ENCODE measurements around the gene UBE2N. TPM values are rescaled to one million over a fixed set of nuclear protein-coding genes. Genes with fewer than 3 reads are reported as not detected.

Gene UBE2N
- total and polyA plus RNA-seq, 4 donors: 112 to 234 (median 186) TPM

- Histone ChIP-seq H3K9me3 (ENCODE audit: control insufficient read depth, insufficient read depth, low read length) (no peaks in the 10 kb centered on the region), H3K36me3 (ENCODE audit: control insufficient read depth, insufficient read depth, low read length) (no peaks in the 10 kb centered on the region), H3K27me3 (ENCODE audit: control insufficient read depth, insufficient read depth, low read length) (no peaks in the 10 kb centered on the region), H3K4me1 (ENCODE audit: control insufficient read depth, insufficient read depth, low read length) (no peaks in the 10 kb centered on the region), H3K4me3 (ENCODE audit: low read depth, low read length) (no peak overlapping the region), H3K27ac (ENCODE audit: low read depth, low read length) (no peak overlapping the region)
- no peak for DNase-seq (ENCODE audit: low read depth in 4 of 6, low spot score in 6 of 6)
- WGBS (ENCODE audit: insufficient coverage): 82% methylated on average over 5 of the region's 5 CpGs
These were observed 7.0 kb upstream of the UBE2N start for GRCh38 chr12:93448796-93449195.

- no peaks in the 10 kb centered on the region for H3K36me3 ChIP-seq (ENCODE audit: control insufficient read depth, insufficient read depth, low read length)
- no peaks in the 10 kb centered on the region for H3K4me1 ChIP-seq (ENCODE audit: control insufficient read depth, insufficient read depth, low read length)
- no peaks in the 10 kb centered on the region for H3K9me3 ChIP-seq (ENCODE audit: control insufficient read depth, insufficient read depth, low read length)
- H3K27ac ChIP-seq (ENCODE audit: low read depth, low read length): no peak overlapping the region
- H3K27me3 ChIP-seq (ENCODE audit: control insufficient read depth, insufficient read depth, low read length): no peaks in the 10 kb centered on the region
- no peak for DNase-seq (ENCODE audit: low read depth in 4 of 6, low spot score in 6 of 6)
- WGBS (ENCODE audit: insufficient coverage): 78% methylated on average over 4 of the region's 4 CpGs
- H3K4me3 ChIP-seq (ENCODE audit: low read depth, low read length): no peak overlapping the region
These were observed 6.0 kb upstream of the UBE2N start for GRCh38 chr12:93447555-93448290.

- H3K4me3 ChIP-seq (ENCODE audit: low read depth, low read length): no peak overlapping the region
- H3K27ac ChIP-seq (ENCODE audit: low read depth, low read length): no peak overlapping the region
- H3K27me3 ChIP-seq (ENCODE audit: control insufficient read depth, insufficient read depth, low read length): no peaks in the 10 kb centered on the region
- 97% methylated on average over 2 of the region's 4 CpGs for WGBS (ENCODE audit: insufficient coverage)
- DNase-seq (ENCODE audit: low read depth in 4 of 6, low spot score in 6 of 6): no peak
- H3K36me3 ChIP-seq (ENCODE audit: control insufficient read depth, insufficient read depth, low read length): no peaks in the 10 kb centered on the region
- H3K9me3 ChIP-seq (ENCODE audit: control insufficient read depth, insufficient read depth, low read length): no peaks in the 10 kb centered on the region
- peaks cover 4% of the 10 kb centered on the region for H3K4me1 ChIP-seq (ENCODE audit: control insufficient read depth, insufficient read depth, low read length)
These were observed 1.8 kb upstream of the UBE2N start for GRCh38 chr12:93443576-93443975.

GRCh38 chr12:93442411-93443340 is 929 bp upstream of the UBE2N start:
- no peak for DNase-seq (ENCODE audit: low read depth in 4 of 6, low spot score in 6 of 6)
- WGBS (ENCODE audit: insufficient coverage): 0% methylated on average over 8 of the region's 19 CpGs
- Histone ChIP-seq H3K27ac (ENCODE audit: low read depth, low read length) (peak overlapping the region; percentile 95), H3K4me3 (ENCODE audit: low read depth, low read length) (peak overlapping the region; percentile 71), H3K36me3 (ENCODE audit: control insufficient read depth, insufficient read depth, low read length) (no peaks in the 10 kb centered on the region), H3K27me3 (ENCODE audit: control insufficient read depth, insufficient read depth, low read length) (no peaks in the 10 kb centered on the region), H3K4me1 (ENCODE audit: control insufficient read depth, insufficient read depth, low read length) (peaks cover 4% of the 10 kb centered on the region), H3K9me3 (ENCODE audit: control insufficient read depth, insufficient read depth, low read length) (no peaks in the 10 kb centered on the region)

- H3K27ac ChIP-seq (ENCODE audit: low read depth, low read length): peak overlapping the region; percentile 95
- no peaks in the 10 kb centered on the region for H3K9me3 ChIP-seq (ENCODE audit: control insufficient read depth, insufficient read depth, low read length)
- no peaks in the 10 kb centered on the region for H3K27me3 ChIP-seq (ENCODE audit: control insufficient read depth, insufficient read depth, low read length)
- H3K36me3 ChIP-seq (ENCODE audit: control insufficient read depth, insufficient read depth, low read length): no peaks in the 10 kb centered on the region
- 0% methylated on average over 55 of the region's 55 CpGs for WGBS (ENCODE audit: insufficient coverage)
- H3K4me3 ChIP-seq (ENCODE audit: low read depth, low read length): peak overlapping the region; percentile 71
- H3K4me1 ChIP-seq (ENCODE audit: control insufficient read depth, insufficient read depth, low read length): peaks cover 4% of the 10 kb centered on the region
- DNase-seq (ENCODE audit: low read depth in 4 of 6, low spot score in 6 of 6): peak in 2 of 6 donors; percentile 17 to 39
These were observed 598 bp downstream of the UBE2N start for GRCh38 chr12:93441081-93441616.

- Histone ChIP-seq H3K4me1 (ENCODE audit: control insufficient read depth, insufficient read depth, low read length) (peaks cover 4% of the 10 kb centered on the region), H3K27me3 (ENCODE audit: control insufficient read depth, insufficient read depth, low read length) (no peaks in the 10 kb centered on the region), H3K4me3 (ENCODE audit: low read depth, low read length) (peak overlapping the region; percentile 71), H3K36me3 (ENCODE audit: control insufficient read depth, insufficient read depth, low read length) (no peaks in the 10 kb centered on the region), H3K9me3 (ENCODE audit: control insufficient read depth, insufficient read depth, low read length) (no peaks in the 10 kb centered on the region), H3K27ac (ENCODE audit: low read depth, low read length) (no peak overlapping the region)
- no peak for DNase-seq (ENCODE audit: low read depth in 4 of 6, low spot score in 6 of 6)
- WGBS (ENCODE audit: insufficient coverage): 38% methylated on average over 5 of the region's 12 CpGs
These were observed 1.5 kb downstream of the UBE2N start for GRCh38 chr12:93440043-93440835.

- DNase-seq (ENCODE audit: low read depth in 4 of 6, low spot score in 6 of 6): no peak
- Histone ChIP-seq H3K27ac (ENCODE audit: low read depth, low read length) (no peak overlapping the region), H3K36me3 (ENCODE audit: control insufficient read depth, insufficient read depth, low read length) (no peaks in the 10 kb centered on the region), H3K4me1 (ENCODE audit: control insufficient read depth, insufficient read depth, low read length) (peaks cover 4% of the 10 kb centered on the region), H3K4me3 (ENCODE audit: low read depth, low read length) (no peak overlapping the region), H3K27me3 (ENCODE audit: control insufficient read depth, insufficient read depth, low read length) (no peaks in the 10 kb centered on the region), H3K9me3 (ENCODE audit: control insufficient read depth, insufficient read depth, low read length) (no peaks in the 10 kb centered on the region)
- WGBS (ENCODE audit: insufficient coverage): 62% methylated on average over 3 of the region's 3 CpGs
These were observed 3.3 kb downstream of the UBE2N start for GRCh38 chr12:93438266-93439050.

- Histone ChIP-seq H3K27ac (ENCODE audit: low read depth, low read length) (no peak overlapping the region), H3K4me3 (ENCODE audit: low read depth, low read length) (no peak overlapping the region), H3K36me3 (ENCODE audit: control insufficient read depth, insufficient read depth, low read length) (no peaks in the 10 kb centered on the region), H3K9me3 (ENCODE audit: control insufficient read depth, insufficient read depth, low read length) (no peaks in the 10 kb centered on the region), H3K4me1 (ENCODE audit: control insufficient read depth, insufficient read depth, low read length) (peaks cover 4% of the 10 kb centered on the region), H3K27me3 (ENCODE audit: control insufficient read depth, insufficient read depth, low read length) (no peaks in the 10 kb centered on the region)
- no CpG with 5 or more reads among the region's 5 CpGs for WGBS (ENCODE audit: insufficient coverage)
- no peak for DNase-seq (ENCODE audit: low read depth in 4 of 6, low spot score in 6 of 6)
These were observed 7.4 kb downstream of the UBE2N start for GRCh38 chr12:93434256-93434865.
